GM12873 (cell line): ENCODE measurements around the gene PDE4B.

ENCODE experiments used
- TF ChIP-seq, protein P1 (sequence below): IDR thresholded peaks from 2 replicates; pipeline ENCODE4 v1.5.1; 2012; ENCODE audit warnings: low read depth, mild to moderate bottlenecking, moderate library complexity, low read length, control low read depth; ENCODE audit not compliant: insufficient read depth; ENCODE audit errors: missing control alignments

Gene PDE4B

DNA sequence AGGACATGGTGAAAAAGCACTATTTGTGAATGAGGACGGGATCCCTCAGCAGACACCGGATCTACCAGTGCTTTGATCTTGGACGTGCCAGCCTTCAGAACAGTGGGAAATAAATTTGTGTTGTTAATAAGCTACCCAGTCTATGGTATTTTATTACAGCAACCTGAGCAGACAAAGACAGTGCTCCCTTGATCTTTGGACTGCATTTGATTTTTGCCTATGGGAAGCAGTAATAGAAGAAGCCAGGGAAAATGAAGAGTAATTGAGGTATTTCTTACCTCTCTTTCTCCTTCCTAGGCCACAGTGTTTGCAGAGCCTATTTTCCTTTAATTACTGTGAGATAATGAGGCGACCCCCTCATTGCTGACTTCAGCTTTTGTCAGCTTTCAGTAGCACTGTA, 87.9 kb downstream of the PDE4B start:
- TF ChIP-seq, protein P1, sequence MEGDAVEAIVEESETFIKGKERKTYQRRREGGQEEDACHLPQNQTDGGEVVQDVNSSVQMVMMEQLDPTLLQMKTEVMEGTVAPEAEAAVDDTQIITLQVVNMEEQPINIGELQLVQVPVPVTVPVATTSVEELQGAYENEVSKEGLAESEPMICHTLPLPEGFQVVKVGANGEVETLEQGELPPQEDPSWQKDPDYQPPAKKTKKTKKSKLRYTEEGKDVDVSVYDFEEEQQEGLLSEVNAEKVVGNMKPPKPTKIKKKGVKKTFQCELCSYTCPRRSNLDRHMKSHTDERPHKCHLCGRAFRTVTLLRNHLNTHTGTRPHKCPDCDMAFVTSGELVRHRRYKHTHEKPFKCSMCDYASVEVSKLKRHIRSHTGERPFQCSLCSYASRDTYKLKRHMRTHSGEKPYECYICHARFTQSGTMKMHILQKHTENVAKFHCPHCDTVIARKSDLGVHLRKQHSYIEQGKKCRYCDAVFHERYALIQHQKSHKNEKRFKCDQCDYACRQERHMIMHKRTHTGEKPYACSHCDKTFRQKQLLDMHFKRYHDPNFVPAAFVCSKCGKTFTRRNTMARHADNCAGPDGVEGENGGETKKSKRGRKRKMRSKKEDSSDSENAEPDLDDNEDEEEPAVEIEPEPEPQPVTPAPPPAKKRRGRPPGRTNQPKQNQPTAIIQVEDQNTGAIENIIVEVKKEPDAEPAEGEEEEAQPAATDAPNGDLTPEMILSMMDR: no peak

DNA sequence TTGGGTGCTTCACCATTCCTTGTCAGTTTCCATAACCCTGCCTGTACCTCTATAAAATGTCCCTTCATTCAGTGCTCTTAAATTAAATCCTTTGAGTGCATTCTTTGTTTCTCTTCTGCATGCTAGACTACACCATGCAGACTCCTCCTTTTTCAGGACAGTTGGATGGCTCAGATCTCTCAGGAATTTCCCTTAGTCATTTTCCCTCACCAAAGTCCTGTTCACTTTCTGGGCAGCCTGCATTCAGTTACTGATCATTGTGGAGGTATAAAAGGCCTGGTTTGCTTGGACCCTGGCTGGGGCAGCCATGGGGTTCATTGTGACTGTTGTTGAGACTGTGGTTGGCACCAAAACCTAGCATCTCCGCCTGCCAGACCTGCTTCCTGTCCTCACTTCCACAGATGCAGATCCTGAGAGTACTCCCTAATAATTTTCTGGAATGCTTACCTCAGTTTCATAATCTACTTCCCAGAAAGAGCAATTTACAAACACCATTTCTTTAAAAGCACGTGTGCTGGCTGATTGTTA, 88.4 kb downstream of the PDE4B start:
- TF ChIP-seq, protein P1: no peak

DNA sequence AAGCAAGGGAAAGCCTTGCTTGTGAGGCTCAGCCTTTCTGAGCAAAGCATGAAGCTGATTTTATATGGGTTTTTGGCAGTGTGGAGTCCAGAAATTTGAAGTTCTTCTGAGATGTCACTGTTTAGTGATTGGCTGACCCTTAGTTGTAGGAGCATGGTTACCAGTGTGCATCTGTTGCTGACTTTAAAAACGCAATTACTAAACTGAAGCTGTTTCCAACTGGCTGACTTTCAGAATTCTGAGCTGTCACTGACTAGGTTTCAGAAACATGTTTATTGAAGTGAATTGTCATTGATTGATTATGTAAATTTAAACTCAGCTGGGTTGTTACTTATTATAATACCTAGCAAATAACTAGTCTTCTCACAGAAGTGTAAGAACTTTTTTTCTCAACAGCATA, 89.4 kb downstream of the PDE4B start:
- TF ChIP-seq, protein P1: no peak

DNA sequence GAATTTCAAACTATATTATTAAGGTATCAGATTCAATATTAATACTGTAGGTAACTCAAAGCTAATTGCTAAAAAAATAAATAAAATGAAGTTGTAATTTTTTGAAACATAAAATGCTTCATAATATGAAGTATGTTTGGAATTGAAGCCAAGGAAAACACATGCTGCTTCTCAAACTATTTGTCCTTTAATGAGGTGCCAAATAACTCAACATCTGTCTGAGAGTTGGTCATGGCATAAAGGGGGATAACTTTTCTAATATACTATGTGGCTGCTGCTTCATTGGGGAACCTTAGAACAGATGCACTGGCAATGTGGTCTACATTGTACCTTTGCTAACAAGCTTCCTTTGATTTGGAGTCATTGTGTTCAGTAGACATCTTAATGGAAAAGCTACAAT, 96.7 kb downstream of the PDE4B start:
- TF ChIP-seq, protein P1: no peak

DNA sequence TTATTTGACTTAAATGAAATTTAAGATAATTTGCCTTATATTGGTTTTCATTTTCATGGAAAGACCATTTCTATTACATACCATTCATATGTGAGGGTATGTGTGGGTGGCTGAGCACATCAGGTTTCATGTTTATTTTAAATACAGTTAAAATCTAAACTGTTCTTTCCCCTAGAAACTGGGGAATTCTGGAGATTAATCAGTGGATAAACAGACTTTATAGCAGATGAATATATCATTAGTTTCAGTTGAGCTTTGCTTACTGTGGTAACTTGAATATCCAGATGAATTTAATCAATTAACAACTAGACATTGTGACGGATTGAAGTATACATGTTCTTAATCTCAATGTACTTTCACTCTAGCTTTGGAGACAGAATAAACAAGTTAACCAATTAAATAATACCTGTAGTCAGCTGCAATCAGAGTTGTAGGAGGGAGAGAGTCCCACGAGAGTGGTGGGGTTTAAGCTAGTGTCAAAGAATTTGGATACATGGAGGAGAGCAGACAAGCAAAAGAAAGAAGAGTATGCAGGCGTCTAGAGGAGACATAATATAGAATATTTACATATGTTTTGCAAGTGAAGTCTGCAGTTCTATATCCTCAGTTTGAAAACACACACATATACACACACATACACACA, 97.6 kb downstream of the PDE4B start:
- TF ChIP-seq, protein P1: no peak

DNA sequence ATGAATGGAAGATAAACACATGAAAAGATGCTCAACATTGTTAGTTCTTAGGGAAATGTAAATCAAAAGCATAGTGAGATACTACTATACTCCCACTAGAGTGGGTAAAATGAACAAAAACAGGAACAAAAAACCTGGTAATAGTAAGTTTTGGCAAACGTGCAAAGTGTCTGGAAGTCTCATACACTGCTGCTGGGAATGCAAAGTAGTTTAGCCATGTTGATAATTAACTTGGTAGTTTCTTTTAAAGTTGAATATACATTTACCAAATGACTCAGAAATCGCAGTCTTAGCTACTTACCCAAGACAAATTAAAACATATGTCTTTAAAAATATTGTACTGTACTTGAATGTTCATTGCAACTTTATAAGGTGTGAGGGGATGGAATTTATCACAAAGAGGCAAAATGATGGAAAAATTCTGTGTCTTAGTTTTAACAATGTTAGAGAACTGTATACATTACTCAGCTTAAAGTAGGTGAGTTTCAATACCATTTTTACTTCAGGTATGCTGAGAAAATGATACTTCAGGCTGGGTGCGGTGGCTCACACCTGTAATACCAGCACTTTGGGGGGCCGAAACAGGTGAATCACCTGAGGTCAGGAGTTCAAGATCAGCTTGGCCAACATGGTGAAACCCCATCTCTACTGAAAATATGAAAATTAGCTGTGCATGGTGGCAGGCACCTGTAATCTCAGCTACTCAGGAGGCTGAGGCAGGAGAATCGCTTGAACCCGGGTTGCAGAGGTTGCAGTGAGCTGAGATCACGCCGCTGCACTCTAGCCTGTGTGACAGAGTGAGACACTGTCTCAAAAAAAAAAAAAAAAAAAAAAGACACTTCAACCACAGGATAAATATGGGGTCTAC, 102.3 kb downstream of the PDE4B start:
- TF ChIP-seq, protein P1: no peak

DNA sequence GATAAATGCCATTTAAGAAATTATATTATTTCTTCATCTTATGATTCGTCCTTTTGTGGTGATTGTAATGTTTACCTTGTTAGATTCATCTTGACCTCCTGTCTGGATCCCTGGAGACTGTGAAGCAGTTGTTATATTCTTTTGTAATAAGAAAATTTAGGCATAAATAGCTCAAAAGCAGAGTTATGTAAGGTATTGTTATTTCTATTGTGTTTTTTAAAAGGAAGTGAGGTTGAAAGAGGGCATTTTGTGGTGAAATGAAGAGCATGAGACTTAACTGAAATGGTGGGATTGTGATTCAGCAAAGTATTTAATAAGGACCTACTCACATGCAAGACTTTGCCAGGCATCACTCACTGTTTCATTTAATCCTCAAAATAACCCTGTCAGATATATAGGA, 104.0 kb downstream of the PDE4B start:
- TF ChIP-seq, protein P1: no peak
